HG02870 (cell line): ENCODE results near the gene CHIA.

Experiments used
- ATAC-seq: cut with Tn5 transposase; IDR thresholded peaks from one replicate; pipeline ENCODE4 v1.9.1; 2021; ENCODE audit warnings: mild to moderate bottlenecking, moderate library complexity; ENCODE audit not compliant: unreplicated experiment

CHIA gene

DNA sequence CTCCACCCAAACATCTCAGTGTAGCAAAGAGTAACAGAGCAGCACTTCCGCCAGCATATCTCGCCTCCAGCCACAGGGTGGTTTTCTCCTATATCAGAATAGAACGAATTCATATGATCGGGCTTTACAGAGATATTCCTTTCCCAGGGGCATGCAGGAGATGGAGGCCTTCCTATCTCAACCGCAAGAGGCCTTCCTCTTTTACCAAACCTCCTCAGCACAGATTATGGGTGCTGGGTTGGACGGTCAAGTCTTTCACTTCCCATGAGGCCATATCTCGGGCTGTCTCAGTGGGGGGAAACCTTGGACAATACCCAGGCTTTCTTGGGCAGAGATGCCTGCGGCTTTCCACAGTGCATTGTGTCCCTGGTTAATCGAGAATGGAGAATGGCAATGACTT lies 71.1 kb downstream of the CHIA start:
- no peak for ATAC-seq

GRCh38 chr1:111364690-111365089 lies 74.0 kb downstream of the CHIA start:
- ATAC-seq, result no peak

DNA sequence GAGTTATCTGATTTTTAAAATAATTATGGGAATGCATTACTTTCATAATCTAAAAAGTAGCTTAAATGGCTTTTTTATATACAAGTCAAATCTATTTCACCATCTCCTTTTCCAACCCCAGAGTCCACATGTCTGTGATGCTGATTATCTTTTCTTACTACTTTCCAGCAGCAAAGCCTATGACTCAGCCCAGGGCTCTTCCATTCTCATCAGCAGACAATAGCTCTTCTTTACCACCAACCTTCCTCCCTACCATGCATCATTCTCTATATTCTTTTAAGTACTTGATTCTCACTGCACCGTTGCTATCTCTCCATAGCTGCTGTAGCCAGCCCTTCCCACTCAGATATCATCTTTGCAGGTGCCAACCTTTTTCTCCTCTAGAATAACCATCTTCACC lies 75.6 kb downstream of the CHIA start:
- ATAC-seq, result no peak

GRCh38 chr1:111369177-111369576 lies 78.5 kb downstream of the CHIA start:
- ATAC-seq, result no peak

DNA sequence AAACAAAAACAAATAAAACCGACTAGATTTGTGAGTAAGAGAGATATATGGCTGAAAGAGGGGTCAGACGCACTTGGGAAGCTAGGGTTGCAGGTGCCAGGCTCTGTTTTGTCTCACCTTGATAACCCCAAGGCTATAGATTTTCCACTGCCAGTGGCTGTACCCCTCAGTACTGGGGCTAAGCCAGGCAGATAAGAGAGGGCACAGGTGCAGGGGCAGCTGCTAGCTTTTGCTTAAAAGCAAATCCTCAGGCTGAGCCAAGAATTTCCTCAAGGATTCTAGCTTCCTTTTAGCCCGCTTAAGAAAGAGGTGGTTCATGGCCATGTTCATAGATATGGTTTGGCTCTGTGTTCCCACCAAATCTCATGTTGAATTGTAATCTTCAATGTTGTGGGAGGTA lies 79.0 kb downstream of the CHIA start:
- no peak for ATAC-seq
